GM18520 (cell line): Measurements from ENCODE around the gene ASPG.

ENCODE experiments used
- ATAC-seq: cut with Tn5 transposase; IDR thresholded peaks from one replicate; pipeline ENCODE4 v1.9.1; 2021; ENCODE audit not compliant: unreplicated experiment

The ASPG gene

DNA sequence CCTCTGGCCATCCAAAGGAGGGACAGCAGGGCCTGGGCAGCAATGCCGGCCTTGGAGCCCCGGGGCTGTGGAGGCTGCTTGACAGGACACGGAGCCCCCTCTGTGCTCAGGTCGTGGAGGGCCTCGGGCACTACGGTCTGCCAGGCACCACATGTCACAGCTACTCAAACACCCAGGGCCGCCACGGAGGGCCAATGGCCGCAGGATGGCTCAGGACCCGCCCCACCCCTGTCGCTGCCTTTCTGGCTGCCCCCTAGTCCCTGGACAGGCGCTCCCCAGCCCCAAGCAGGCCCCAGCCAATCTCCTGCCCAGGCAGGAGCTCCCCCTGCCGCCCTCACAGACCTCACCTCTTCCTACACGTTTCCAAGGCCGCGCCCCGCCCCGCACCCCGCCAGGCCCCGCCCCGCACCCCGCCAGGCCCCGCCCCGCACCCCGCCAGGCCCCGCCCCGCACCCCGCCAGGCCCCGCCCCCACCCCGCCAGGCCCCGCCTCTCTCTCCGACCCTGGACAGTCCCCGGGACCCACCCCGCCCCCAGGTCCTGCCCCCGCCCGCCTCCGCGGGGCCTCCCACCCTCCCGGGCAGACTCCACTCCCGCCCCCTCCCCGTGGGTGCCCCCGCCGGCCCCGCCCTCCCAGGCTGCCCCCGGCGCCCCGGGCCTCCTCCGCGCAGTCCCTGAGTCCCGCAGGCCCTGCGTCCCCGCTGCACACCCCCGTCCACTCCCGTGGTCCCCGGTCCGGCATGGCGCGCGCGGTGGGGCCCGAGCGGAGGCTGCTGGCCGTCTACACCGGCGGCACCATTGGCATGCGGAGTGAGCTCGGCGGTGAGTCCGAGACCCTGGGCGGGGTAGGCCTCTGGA is at the start of gene ASPG:
ASPG (plus strand) TSS at position 669 of the 857 bp plus-strand sequence; CDS start at position 740, 71 bp downstream.
- ATAC-seq = no peak

DNA sequence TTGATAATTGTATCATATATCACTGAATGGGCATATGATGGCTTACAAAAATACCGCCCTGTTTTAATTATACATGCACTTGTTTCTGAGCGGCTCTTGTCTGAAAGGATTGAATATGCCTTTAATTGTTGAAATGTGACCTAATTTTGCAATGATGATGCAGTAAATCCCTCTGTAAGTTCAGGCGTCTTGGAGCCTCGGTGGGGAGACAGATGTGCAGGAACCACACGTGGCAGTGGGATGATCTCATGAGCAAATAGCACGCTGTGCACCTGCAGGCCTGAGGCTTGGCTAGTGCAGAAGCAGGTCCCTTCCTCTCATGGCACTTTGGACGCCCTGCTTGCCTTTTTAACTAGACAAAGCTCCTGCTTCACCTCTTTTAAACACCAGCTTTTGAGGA is 49.3 kb upstream of the ASPG start:
- ATAC-seq = no peak

GRCh38 chr14:104037074-104037473 is 48.4 kb upstream of the ASPG start:
- no peak for ATAC-seq

- no peak for ATAC-seq
Measured at GRCh38 chr14:104037903-104038302, 47.6 kb upstream of the ASPG start.

- ATAC-seq = no peak
Measured at GRCh38 chr14:104039214-104039613, 46.3 kb upstream of the ASPG start.

DNA sequence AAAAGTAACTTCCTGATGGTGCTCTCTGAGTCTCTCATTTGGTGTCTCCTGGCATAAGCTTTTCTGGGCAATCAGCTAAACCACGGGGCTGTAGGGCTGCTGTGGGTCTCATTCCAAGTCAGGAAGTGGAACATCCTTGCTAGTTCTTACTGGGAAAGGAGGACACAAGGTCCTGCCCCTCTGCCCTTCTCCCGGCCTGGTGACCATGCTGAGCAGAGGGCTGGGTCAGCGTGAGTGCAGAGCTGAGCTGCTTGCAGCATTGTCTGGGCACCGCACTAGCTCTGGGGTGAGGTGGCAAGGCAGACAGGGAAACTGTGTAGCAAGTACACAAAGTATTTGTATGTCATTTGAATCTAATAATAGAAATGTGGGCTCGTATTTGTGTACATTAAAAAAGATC is 45.0 kb upstream of the ASPG start:
- ATAC-seq = no peak

GRCh38 chr14:104041430-104042104 is 43.9 kb upstream of the ASPG start:
- no peak for ATAC-seq

- no peak for ATAC-seq
Measured at GRCh38 chr14:104044016-104044415, 41.5 kb upstream of the ASPG start.

- no peak for ATAC-seq
Measured at GRCh38 chr14:104047761-104048160, 37.7 kb upstream of the ASPG start.

DNA sequence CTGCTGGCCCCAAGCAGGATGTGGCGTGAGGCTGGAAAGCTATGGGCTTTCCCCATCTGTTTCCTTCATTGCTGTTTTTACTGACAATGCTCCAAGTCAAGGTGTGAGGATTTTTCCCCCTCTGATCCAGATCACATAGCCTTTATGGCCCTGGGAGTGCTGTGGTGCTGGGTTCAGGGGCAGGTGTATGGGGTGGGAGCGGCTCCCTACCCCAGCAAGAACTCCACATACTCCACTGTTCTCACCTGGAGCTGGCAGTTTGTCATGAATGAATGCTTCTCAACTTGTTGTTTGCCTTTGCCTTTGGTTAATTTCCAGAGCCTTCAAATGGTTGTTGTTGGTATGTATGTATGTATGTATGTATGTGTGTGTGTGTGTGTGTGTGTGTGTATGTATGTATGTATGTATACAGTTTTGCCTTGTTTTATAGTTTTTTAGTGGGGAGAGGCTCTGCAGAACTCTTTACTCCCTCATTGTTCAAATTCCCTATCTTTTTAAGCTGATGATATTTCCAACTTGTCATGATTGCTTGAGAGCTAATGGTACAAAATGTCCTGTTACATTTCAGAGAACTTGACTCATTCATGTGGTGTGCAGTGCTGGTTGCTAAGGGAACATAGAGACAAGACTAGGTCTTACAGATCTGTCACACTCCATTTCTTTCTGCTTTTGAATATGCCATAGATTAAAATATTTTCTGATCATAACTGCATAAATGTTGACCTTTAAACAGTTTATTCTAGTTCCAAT is 36.6 kb upstream of the ASPG start:
- ATAC-seq = no peak

GRCh38 chr14:104049576-104050240 is 35.8 kb upstream of the ASPG start:
- no peak for ATAC-seq

GRCh38 chr14:104051092-104051813 is 34.2 kb upstream of the ASPG start:
- ATAC-seq = no peak

GRCh38 chr14:104054222-104054905 is 31.1 kb upstream of the ASPG start:
- ATAC-seq = no peak

- ATAC-seq = no peak
Measured at GRCh38 chr14:104062281-104062680, 23.2 kb upstream of the ASPG start.

- ATAC-seq = no peak
Measured at GRCh38 chr14:104064003-104064402, 21.5 kb upstream of the ASPG start.

- ATAC-seq = no peak
Measured at GRCh38 chr14:104066279-104066678, 19.2 kb upstream of the ASPG start.

- no peak for ATAC-seq
Measured at GRCh38 chr14:104066719-104067295, 18.7 kb upstream of the ASPG start.

DNA sequence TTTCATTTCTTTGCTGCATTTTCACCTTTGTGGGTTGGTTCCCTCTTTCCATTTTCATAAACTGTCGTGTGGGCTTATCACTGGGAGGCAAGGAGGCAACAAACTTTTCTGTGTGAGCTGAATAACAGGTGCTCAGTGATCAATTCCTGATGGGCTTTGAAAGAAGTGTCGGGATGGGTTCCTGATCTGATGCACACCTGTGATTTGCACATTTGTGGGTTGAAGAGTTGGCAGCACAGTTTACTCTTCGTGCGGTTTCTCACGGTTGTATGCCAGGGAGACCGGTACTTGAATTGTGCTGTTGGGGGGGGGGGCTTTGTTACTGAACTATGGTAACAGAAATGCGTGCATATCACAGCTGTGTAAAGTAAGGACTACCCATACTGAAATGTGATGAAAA is 16.0 kb upstream of the ASPG start:
- ATAC-seq = no peak

- ATAC-seq = no peak
Measured at GRCh38 chr14:104072586-104072985, 12.9 kb upstream of the ASPG start.

GRCh38 chr14:104073764-104074163 is 11.7 kb upstream of the ASPG start:
- ATAC-seq = no peak
